GM18951 (cell line): ENCODE measurements around the gene GPR176.

ENCODE experiments used
- POLR2A ChIP-seq: IDR thresholded peaks from 4 replicates; pipeline ENCODE4 v1.6.1; 2011; ENCODE audit warnings: mild to moderate bottlenecking; ENCODE audit not compliant: insufficient read length, insufficient read depth; ENCODE audit errors: extremely low read depth
- in situ Hi-C: fragments of 300-500 bp; cut with MboI; formaldehyde crosslinking; loops from one replicate; pipeline ENCODE4 v1.12.0; 2022; ENCODE audit warnings: low sequenced_read_pairs, mixed read lengths, inconsistent platforms; ENCODE audit not compliant: unreplicated experiment

GPR176 gene

GRCh38 chr15:39767921-39768320 lies 152.1 kb downstream of the GPR176 start:
- TF ChIP-seq POLR2A, result no peak
- in situ Hi-C loops, result no loop called here

DNA sequence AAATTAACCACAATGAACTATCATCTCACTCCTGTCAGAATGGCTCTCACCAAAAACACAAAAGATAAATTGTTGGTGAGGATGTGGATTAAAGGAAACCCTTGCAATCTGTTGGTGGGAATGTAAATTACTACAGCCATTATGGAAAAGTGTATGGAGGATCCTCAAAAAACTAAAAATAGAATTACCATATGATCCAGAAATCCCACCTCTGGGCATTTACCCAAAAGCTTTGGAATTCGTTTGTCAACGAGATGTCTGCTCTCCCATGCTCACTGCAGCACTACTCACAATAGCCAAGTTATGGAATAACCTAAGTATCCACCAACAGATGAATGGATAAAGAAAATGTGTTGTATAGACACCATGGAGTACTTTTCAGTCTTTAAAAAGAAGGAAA lies 159.1 kb downstream of the GPR176 start:
- no peak for TF ChIP-seq POLR2A
- in situ Hi-C loops, result no loop called here

DNA sequence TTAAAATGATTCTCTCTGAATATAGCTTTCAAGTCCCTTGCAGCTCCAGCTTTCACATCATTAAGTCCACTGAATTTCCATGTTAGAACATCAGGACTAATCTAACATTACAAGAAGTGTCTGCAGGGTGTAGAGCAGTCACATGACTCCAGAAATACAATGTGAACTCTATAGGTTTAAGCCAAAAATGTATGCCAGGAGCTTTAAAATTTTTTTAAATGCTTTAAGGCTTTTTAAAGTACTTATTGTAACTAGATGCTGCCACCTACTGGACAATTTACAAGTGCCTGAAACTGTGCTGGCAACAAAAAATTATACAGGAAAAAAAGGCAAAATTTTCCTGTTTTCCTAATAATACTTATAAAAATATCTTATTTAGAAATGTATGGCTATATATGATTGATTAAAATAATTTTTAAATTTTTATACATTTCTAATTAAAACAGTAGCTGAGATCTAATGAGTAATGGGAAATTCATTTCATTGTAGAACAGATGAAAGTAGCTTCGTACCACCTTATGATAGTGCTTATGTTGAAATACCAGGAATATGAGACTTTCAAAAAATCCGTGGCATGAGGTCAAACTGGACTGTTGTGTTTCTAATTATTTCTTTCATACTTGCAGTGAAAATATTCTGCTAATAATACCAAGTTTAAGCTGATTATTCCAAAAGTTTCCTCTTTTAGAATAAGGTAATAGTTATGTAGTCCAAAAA lies 163.1 kb downstream of the GPR176 start:
- in situ Hi-C loops, result no loop called here
- no peak for TF ChIP-seq POLR2A

GRCh38 chr15:39752991-39753390 lies 167.1 kb downstream of the GPR176 start:
- in situ Hi-C loops, result no loop called here
- TF ChIP-seq POLR2A, result no peak

GRCh38 chr15:39752246-39752645 lies 167.8 kb downstream of the GPR176 start:
- TF ChIP-seq POLR2A, result no peak
- in situ Hi-C loops, result no loop called here
